Stimulated activated CD4-positive, alpha-beta T cell treated with anti-CD3 and anti-CD28 coated beads, Interleukin-4, amount 100 ng/mL, for 4 hours (primary cell): ENCODE measurements around the gene MLLT3.

Source experiments
- DNase-seq, 2 experiments: peaks; one replicate each; pipeline ENCODE4 v3.0.0-alpha.2; 2020

MLLT3 gene

DNA sequence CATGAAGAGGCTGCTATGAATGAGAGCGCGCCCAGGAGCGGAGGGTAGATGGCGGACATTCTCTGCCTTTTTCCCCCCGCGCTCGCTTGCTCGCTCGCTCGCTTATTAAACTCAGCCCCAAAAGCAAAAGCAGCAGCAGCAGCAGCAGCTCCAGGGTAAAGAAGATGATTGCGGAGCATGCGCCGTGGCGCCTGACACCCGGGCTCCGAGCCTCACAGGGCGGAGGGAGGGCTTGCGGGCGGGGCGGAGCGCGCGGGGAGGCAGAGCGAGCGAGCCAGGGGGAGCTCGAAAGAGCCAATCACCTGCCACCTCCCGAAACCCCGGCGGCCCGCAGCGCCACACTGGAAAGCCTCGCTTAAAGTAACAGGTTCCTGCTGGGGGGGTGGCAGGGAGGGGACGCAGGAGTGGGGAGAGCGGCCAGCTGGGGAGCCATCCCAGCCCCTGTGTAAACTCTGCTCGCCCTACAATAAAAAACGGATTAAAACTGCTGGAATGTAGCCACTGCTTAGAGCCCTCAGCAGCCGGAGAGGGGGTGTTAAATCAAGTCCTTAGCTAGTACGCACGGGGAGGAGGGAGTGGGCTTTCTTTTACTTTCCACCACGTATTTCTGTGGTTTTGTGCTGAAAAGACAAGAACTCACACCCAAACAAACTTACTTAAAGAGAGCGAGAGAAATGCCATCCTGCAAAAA lies at the start of gene MLLT3:
Gene MLLT3, minus strand, starts transcription at position 170 of the 691 bp plus-strand sequence.
- peak; percentile 96 to 97 for DNase-seq

DNA sequence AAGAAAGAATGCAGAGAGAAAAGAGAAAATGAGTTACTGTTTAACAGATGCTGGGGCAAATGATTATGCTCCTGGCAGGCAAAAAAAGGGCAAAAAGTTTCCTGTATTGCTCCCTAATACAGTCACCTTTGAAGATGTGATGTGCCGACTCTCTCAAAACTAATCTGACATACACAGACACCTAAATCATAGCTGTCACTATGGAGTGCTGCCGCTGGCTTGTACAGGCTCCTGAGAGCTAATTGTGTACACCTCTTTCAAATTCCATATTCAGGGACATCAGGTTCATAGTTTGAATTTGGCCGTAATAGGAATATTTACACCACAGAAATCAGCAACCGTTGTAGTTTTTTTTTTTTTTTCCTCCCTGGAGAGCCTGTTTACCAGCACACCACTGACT lies 49.3 kb upstream of the MLLT3 start:
- DNase-seq, result no peak

DNA sequence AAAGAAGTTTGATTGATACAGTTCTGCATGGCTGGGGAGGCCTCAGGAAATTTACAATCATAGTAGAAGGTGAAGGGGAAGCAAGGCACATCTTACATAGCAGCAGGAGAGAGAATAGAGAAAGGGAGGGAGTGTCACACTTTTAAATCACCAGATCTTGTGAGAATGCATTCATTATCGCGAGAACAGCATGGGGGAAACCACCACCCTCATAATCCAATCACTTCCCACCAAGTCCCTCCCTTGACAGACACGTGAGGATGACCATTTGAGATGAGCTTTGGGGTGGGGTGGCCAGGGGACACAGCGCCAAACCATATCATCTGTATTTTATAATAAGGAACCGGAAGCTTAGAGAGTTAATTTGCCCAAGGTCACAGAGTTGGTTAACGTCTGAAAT lies 48.1 kb upstream of the MLLT3 start:
- no peak for DNase-seq

DNA sequence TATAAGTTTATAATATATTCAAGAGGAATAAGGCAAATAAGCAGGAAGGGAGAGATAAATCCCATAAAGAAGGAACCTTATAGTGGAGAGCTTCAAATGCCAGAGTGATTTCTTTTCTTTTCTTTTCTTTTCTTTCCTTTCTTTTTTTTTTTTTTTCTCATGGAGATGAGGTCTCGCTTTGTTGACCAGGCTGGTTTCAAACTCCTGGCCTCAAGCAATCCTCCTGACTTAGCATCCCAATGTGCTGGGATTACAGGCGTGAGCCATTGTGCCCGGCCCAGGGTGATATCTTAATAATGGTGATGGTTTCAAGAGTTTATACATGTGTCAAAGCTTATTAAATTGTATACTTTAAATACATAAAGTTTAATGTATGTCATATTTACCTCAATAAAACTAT lies 42.2 kb upstream of the MLLT3 start:
- no peak for DNase-seq

DNA sequence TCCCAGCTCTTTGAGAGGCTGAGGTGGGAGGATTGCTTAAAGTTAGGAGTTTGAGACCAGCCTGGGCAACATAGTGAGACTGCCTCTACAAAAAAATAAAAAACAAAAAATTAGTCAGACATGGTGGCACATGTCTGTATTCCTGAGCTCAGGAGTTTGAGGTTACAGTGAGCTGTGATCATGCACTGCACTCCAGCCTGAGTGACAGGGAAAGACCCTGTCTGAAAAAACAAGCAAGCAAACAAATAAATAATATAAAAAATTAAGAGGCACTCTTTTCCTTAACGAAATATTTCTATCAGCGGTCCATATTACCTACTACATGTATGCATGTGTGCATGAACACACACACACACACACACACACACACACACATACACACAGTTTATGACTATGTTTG lies 40.8 kb upstream of the MLLT3 start:
- DNase-seq, result no peak

DNA sequence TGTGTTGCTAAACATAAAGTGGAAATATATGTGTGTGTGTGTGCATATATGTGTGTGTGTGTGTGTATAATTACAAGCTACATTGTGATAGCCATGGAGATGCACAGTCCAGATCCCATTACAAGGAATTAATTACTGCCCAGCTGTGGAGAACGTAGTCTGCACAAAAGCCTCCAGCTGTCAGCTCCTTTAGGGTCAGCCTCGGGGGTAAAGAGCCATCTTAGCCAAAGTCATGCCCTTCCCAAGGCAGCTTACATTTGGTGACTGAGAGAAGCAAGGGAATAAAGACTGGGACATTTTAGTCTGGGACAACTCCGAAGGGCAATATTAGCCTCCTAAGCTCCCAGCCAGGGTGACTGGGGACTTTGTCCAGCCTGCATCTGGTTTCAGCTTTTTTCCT lies 39.9 kb upstream of the MLLT3 start:
- DNase-seq, result no peak

DNA sequence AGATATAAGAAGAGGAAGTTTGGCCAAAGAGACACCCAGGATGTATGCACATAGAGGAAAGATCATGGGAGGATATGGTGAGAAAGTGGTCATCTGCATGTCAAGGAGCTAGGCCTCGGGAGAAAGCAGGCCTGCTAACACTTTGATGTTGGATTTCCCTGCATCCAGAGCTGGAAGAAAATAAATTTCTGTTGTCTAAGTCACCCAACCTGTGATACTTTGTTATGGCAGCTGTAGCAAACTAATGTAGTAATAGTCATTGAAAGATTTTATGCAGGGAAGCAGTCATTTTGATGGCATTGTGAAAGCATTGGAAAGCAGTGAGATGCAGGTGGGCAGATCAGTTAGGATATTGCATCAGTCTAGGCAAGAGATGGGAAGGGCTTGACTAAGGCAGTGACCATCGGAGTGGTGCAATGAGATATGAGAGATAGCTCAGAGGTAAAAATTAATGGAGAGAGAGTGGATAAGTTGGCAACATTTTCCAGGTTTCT lies 37.2 kb upstream of the MLLT3 start:
- no peak for DNase-seq

DNA sequence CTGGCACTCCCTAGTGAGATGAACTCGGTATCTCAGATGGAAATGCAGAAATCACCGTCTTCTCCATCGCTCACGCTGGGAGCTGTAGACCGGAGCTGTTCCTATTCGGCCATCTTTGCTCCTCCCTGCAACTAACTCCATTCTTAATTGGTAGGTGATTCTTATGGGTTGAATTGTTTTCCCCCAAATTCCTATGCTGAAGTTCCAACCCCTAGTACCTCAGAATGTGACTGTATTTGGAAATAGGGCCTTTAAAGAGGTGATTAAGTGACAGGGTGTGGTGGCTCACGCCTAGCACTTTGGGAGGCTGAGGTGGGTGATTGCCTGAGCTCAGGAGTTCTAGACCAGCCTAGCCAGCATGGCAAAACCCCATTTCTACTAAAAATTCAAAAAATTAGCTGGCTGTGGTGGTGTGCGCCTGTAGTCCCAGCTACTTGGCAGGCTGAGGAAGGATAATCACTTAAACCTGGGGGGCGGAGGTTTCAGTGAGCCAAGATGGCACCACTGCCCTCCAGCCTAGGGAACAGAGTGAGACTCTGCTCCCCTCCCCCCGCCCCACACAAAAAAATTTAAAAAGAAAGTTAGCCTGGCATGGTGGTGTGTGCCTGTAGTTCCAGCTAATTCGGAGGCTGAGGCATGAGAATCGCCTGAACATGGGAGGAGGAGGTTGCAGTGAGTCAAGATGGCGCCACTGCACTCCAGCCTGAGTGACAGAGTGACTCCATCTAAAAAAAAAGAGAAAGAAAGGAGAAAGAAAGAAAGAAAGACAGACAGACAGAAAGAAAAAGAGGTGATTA lies 36.6 kb upstream of the MLLT3 start:
- DNase-seq, result no peak

DNA sequence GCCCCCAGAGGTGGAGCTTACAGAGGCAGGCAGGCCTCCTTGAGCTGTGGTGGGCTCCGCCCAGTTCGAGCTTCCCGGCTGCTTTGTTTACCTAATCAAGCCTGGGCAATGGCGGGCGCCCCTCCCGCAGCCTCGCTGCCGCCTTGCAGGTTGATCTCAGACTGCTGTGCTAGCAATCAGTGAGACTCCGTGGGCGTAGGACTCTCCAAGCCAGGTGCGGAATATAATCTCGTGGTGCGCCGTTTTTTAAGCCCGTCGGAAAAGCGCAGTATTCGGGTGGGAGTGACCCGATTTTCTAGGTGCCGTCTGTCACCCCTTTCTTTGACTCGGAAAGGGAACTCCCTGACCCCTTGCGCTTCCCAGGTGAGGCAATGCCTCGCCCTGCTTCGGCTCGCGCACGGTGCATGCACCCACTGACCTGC lies 36.0 kb upstream of the MLLT3 start:
- peak in 1 of 2 experiments; percentile 40 for DNase-seq

DNA sequence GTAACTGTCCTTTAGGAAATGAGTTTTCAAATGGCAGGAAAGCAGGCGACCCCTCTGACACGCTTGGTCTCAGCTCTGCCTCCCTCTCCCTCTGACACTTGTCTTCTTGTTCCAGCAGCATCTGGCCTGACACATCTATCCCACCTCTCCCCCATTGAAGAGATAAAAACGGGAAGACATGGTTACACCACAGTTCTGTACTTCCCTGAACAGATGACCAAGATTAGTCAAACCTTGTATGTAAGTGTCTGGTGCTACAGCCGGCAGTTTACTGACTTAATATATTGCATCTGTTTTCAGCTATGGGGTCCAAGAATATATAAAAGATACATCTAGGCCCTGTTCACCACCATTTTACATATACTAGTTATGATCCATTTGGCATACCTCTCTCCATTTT lies 29.6 kb upstream of the MLLT3 start:
- DNase-seq, result no peak

DNA sequence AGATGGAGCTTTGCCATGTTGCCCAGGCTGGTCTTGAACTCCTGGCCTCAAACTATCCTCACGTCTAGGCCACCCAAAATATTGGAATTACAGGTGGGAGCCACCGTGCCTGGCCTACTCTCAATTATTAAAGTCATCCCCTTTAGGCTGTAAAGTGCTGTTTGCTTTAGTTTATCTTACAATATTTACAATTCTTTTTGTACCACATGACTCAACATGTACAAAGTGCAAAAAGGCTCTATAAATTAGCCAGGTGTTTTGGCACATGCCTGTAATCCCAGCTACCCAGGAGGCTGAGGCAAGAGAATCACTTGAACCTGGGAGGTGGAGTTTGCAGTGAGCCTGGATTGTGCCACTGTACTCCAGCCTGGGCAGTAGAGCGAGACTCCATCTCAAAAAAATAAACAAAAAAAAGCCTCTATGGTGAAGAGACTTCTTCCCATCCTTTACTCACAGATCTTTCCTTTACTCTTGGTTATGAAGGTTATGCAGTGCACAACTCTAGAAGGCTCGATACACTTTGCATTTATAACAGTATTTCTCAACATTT lies 28.5 kb upstream of the MLLT3 start:
- DNase-seq, result no peak

DNA sequence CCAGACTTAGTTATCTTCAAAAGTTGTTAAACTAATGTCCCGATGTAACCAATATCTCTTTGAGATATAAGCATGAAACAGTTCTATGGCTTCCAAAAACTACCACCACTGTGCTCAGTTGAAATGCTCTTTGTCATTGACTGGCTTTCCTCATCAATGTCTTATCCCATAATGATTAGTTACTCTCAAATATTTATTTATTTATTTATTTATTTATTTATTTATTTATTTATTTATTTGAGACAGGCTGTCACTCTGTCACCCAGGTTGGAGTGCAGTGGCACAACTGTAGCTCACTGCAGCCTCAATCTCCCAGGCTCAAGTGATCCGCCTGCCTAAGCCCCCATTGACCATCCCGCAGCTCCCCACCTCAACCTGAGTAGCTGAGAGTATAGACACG lies 28.0 kb upstream of the MLLT3 start:
- no peak for DNase-seq

DNA sequence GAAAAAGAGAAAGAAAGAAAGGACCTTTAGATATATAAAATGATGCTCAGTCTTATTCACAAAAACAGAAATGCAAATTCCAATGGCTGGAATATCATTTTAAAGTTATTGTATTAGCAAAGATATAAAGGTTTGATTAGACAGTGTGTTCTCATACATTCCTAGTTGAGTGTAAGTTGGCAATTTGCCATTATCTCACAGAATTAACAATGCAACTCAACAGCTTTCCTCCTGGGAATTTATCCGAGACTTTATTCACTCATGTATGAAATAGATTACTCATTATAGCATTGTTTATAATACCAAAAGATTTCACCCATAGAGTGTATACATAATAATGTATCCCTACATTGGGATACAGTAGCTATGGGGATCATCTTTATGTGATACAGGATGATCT lies 27.1 kb upstream of the MLLT3 start:
- DNase-seq, result no peak

DNA sequence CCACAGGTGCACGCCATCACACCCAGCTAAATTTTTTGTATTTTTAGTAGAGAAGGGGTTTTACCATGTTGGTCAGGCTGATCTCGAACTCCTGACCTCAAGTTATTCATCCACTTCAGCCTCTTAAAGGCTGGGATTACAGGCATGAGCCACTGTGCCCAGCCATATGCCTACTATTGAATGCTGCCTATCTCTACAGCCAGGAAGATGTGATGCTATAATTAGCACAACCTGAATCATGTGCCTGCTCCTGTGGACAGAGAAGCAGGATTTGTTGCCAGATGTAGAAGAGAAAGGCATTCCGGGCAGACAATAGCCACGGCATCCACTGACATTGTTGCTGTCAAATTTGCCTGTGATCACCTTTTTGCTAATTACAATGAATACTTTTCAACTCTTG lies 24.4 kb upstream of the MLLT3 start:
- no peak for DNase-seq

DNA sequence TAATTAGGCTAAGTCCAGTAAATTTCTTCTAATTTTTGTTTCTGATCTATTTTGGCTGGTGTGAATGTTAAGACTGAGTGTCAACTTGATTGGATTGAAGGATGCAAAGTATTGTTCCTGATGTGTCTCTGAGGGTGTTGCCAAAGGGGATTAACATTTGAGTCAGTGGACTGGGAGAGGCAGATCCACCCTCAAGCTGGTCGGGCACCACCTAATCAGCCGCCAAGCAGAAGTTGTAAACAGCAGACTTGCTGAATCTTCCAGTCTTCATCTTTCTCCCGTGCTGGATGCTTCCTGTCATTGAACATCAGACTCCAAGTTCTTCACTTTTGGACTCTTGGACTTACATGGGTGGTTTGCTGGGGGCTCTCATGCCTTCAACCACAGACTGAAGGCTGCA lies 21.4 kb upstream of the MLLT3 start:
- DNase-seq, result no peak

DNA sequence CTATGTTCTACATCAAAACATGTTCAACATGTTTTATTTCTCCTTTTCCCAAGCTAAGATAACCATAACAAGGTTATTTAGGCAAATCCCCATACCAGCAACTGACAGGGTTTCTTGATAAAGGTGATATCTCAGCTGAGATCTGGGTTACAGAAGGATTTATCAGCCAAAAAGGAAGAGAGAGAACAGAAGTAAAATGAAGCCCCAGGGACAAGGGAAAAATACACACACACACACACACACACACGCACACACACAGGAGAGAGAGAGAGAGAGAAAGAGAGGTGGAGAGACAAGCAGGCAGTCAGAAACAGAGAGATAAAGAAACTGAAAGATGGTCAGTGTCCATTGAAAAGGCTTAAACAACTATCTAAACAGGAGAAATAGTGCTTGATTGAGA lies 19.7 kb upstream of the MLLT3 start:
- no peak for DNase-seq

DNA sequence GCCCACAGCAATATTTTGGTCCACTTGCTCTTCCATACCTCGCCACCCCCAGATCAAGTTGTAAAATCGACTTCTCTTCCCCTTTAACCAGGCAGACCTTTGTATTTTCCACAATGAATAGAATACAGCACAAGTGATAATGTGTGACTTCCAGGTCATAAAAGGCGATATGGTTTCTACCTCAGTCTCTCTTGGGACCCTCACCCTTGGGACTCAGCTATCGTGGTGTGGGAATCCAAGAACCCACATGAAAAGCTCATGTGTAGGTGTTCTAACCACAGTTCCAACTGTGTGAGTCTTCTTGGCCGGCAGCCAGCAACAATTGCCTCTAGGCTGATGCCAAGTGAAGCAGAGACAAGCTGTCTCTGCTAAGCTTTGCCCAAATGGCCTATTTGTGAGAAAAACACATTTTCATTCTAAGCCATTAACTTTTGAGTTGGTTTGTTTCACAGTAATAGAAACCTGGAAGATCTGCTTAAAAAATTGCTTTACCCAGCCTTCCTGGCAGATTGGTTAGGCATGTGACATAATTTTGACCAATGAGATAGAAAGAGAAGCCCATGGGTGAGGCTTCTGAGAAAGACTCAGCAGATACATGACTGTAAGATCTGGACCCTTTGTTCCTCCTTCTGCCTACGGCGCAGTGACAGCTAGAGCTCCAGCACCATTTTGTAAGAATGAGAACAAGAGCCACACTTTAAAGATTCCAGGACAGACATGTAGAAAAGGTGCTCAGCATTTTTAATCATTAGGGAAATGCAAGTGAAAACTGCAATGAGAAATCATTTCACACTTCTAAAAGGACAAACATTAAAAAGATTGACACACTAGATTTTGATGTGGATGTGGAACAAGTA lies 18.3 kb upstream of the MLLT3 start:
- peak; percentile 71 to 81 for DNase-seq

DNA sequence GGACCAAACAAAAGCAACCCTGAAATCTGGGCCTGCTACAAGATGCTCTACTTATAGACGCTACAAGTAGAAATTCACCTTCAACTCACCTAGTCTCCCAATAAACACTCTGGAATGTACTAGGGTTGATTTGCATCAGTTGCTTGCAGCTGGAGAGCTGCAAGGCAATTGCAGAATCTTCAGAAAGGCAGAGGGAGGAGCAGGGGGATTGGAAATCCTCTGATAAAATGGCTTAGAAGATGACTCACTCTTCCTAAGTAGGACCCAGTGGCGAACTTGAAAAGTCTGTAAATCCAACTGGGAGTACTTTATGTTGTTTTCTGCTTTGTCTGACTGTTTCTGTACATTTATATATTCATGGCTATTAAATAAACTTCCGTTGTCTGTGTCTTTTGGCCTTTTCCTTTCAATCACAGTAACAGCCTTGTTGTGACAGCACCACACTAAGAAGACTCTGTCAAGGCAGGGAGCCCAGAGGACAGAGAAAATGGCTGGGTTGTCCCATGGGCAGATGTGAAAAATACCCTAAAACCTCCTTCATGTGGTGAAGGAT lies 14.7 kb upstream of the MLLT3 start:
- DNase-seq, result no peak

DNA sequence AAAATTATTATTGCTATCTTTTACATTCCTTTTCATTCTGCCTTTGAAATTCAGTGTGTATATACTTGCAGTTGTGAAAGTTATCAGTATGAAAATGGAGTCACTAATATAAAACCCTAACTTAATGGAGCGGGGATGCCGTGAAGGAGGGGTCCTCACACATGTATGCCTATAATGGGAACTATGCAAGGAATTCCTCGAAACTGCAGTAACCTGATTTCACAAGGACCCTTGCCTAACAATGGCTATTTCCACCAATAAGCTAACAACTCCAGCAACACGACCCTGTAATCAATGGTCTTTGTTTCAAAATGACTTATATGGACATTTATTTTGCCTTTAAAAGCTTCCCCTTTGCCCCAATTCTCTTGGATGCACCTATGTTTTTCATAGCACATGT lies 12.6 kb upstream of the MLLT3 start:
- DNase-seq, result no peak

DNA sequence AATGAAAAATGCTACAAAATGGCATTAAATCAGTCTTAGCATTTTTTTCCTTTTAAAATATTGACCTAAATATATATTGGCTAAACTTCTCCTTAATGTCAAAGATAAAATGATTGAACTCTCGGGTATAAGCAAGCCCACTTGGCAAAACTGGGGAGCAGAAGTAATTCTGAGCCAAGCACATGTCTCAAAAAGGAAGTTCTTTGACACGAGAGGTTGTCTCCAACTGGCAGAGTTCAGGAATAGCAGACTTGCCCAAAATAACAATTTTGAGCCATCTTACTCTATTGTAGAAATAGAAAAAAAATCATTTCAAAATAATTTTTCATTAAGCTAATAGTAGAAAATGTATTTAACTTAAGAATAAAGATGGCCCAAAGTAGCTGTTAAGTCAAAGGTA lies 10.4 kb upstream of the MLLT3 start:
- no peak for DNase-seq

DNA sequence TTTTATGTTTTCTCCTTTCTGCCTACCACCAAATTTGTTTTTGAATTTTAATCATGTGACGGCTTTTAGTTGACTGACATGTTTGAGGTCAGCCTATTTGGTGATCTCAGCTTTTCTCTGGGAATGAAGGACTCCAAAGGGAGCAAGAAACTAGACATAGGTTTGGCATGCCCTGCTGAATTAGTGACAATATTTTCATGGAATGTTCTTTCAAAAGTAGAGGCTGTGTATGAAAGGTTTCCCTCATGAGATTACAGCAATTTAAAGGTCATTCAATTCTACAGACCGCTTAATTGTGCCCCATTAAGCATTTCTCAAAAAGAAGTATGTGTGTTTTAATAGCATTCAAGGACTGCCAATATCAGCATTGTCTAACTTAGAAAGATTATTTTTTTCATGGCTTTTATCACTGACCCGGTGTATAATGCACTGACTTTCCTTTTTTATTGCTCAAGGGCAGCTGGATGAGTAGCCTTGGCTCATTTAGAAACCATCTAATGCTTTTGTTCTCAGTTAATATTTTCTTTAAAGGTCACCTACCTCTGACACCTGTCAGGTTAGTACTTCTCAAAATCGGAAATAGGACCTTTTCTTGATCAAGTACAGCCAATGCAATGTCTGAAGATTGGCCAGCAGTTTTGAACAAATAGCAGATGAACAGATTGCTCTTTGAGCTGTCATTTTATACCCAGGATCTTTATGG lies 8.1 kb upstream of the MLLT3 start:
- DNase-seq, result no peak

DNA sequence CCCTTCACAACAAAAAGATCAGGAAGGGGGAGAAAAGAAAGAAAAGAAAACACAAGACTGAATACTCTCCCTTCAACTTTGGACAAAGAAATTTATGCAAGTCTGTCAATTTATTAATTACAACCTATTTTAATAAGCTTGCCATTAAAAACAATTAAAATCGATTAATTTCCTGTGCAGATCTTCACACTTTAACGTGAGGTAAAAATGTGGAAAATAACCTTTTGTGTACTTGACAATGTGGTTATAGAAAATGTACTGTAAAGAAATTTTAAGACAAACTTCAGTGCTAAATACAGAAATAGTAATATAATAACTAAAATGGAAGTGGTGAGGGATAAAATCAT lies 2.7 kb upstream of the MLLT3 start:
- DNase-seq, result no peak
